GM23338 (cell line): ENCODE measurements around the gene DAPK2. TPM values are rescaled to one million over a fixed set of nuclear protein-coding genes. Genes with fewer than 3 reads are reported as not detected.

Experiments
- ATAC-seq: fragments of 200-7000 bp; cut with Tn5 transposase; 3 replicates; pipeline ENCODE4 v1.9.1; 2020
- DNase-seq: peaks from one replicate; pipeline ENCODE4 v3.0.0-alpha.2; 2015; ENCODE audit warnings: low spot score
- H2AFZ ChIP-seq: fragments of 200-600 bp; sonication (generic); 2 replicates; pipeline ENCODE4 v1.8.0; 2016; ENCODE audit warnings: antibody characterized with exemption, mild to moderate bottlenecking, moderate library complexity
- H3F3A ChIP-seq: fragments of 200-600 bp; sonication (generic); replicated peaks from 2 replicates; pipeline ENCODE4 v1.8.0; 2017; ENCODE audit warnings: antibody characterized with exemption, mixed run types, low read depth
- H3K27ac ChIP-seq: fragments of 200-600 bp; sonication (generic); 2 replicates; pipeline ENCODE4 v1.6.1; 2016; ENCODE audit warnings: low read depth
- H3K27me3 ChIP-seq: fragments of 200-600 bp; sonication (generic); 2 replicates; pipeline ENCODE4 v1.8.0; 2016; ENCODE audit warnings: mild to moderate bottlenecking, mixed run types, moderate library complexity; ENCODE audit not compliant: insufficient read depth
- H3K36me3 ChIP-seq: fragments of 200-600 bp; sonication (generic); 2 replicates; pipeline ENCODE4 v1.8.0; 2016; ENCODE audit warnings: mild to moderate bottlenecking; ENCODE audit not compliant: insufficient read depth
- H3K4me1 ChIP-seq: fragments of 200-600 bp; sonication (generic); 2 replicates; pipeline ENCODE4 v1.8.0; 2016; ENCODE audit warnings: mild to moderate bottlenecking, moderate library complexity; ENCODE audit not compliant: insufficient read depth
- H3K4me2 ChIP-seq: fragments of 200-600 bp; sonication (generic); 2 replicates; pipeline ENCODE4 v1.7.1; 2017; ENCODE audit warnings: mixed run types
- H3K4me3 ChIP-seq: fragments of 200-600 bp; sonication (generic); 2 replicates; pipeline ENCODE4 v1.6.1; 2016; ENCODE audit warnings: mixed run types
- H3K79me2 ChIP-seq: fragments of 200-600 bp; sonication (generic); replicated peaks from 2 replicates; pipeline ENCODE4 v1.8.0; 2017; ENCODE audit warnings: mild to moderate bottlenecking; ENCODE audit not compliant: insufficient read depth
- H3K9me2 ChIP-seq: fragments of 200-600 bp; sonication (generic); 2 replicates; pipeline ENCODE4 v1.8.0; 2017; ENCODE audit not compliant: insufficient read depth
- H4K20me1 ChIP-seq: fragments of 200-600 bp; sonication (generic); replicated peaks from 2 replicates; pipeline ENCODE4 v1.8.0; 2017; ENCODE audit warnings: mild to moderate bottlenecking; ENCODE audit not compliant: insufficient read depth
- H3K27ac Mint-ChIP-seq: 2 replicates; pipeline ENCODE4 v1.8.0; 2020; ENCODE audit warnings: inconsistent platforms, mild to moderate bottlenecking, moderate library complexity, mixed read lengths
- H3K27me3 Mint-ChIP-seq: 3 replicates; pipeline ENCODE4 v1.8.0; 2022; ENCODE audit warnings: low read depth, mild to moderate bottlenecking, moderate library complexity, mixed read lengths, inconsistent platforms; ENCODE audit not compliant: insufficient read depth, poor library complexity
- H3K36me3 Mint-ChIP-seq: 3 replicates; pipeline ENCODE4 v1.8.0; 2021; ENCODE audit warnings: low read depth, mild to moderate bottlenecking, inconsistent platforms, moderate library complexity, mixed read lengths
- H3K4me1 Mint-ChIP-seq: 3 replicates; pipeline ENCODE4 v1.8.0; 2020; ENCODE audit warnings: mild to moderate bottlenecking, inconsistent platforms, mixed read lengths
- H3K4me3 Mint-ChIP-seq: 3 replicates; pipeline ENCODE4 v1.8.0; 2021; ENCODE audit warnings: moderate library complexity, mild to moderate bottlenecking, inconsistent platforms, mixed read lengths
- H3K9me3 Mint-ChIP-seq: 3 replicates; pipeline ENCODE4 v1.8.0; 2020; ENCODE audit warnings: moderate library complexity, mild to moderate bottlenecking, inconsistent platforms, mixed read lengths
- CREB1 ChIP-seq: fragments of 250-450 bp; sonication (Bioruptor Pico); IDR thresholded peaks from 2 replicates; pipeline ENCODE4 v1.5.0; 2020; ENCODE audit warnings: low read depth, mild to moderate bottlenecking, moderate library complexity
- EZH2 ChIP-seq: fragments of 200-600 bp; sonication (generic); IDR thresholded peaks from one replicate; pipeline ENCODE4 v1.8.0; 2017; ENCODE audit warnings: antibody characterized with exemption, mild to moderate bottlenecking, low read depth; ENCODE audit not compliant: unreplicated experiment
- EZH2phosphoT487 ChIP-seq: fragments of 200-600 bp; sonication (generic); IDR thresholded peaks from one replicate; pipeline ENCODE4 v1.8.1; 2018; ENCODE audit warnings: antibody characterized with exemption; ENCODE audit not compliant: unreplicated experiment
- NANOG ChIP-seq: IDR thresholded peaks from 2 replicates; pipeline ENCODE4 v1.6.1; 2016; ENCODE audit warnings: antibody characterized with exemption, borderline replicate concordance
- POLR2AphosphoS5 ChIP-seq: IDR thresholded peaks from 2 replicates; pipeline ENCODE4 v1.6.1; 2016; ENCODE audit warnings: antibody characterized with exemption, low read depth
- STAT1 ChIP-seq: IDR thresholded peaks from one replicate; pipeline ENCODE4 v1.6.1; 2016; ENCODE audit warnings: antibody characterized with exemption; ENCODE audit not compliant: unreplicated experiment
- ZNF114 ChIP-seq: fragments of 250-450 bp; sonication (Bioruptor Pico); IDR thresholded peaks from 2 replicates; pipeline ENCODE4 v1.5.0; 2020; ENCODE audit warnings: mild to moderate bottlenecking, moderate library complexity
- ZNF331 ChIP-seq: fragments of 250-450 bp; sonication (Bioruptor Pico); IDR thresholded peaks from 2 replicates; pipeline ENCODE4 v1.5.0; 2020; ENCODE audit warnings: low read depth, mild to moderate bottlenecking, moderate library complexity
- polyA plus RNA-seq: library from polyadenylated mRNA; unstranded; fragments of >200 nt; fragmentation: Nextera tagmentation; extraction: Ambion mirVana; gene quantifications from 2 replicates; pipeline ENCODE4 v1.2.1, GENCODE V29; 2016
- total RNA-seq: library from RNA; depleted of rRNA; stranded (reverse); fragments of >200 nt; shearing (Covaris generic); gene quantifications from 2 replicates; pipeline ENCODE4 v1.2.3, GENCODE V29; 2014
- TF ChIP-seq, protein P1 (sequence below): fragments of 250-450 bp; sonication (Bioruptor Pico); IDR thresholded peaks from 2 replicates; pipeline ENCODE4 v1.5.0; 2020; ENCODE audit warnings: mild to moderate bottlenecking, moderate library complexity
- TF ChIP-seq, protein P2 (sequence below): IDR thresholded peaks from one replicate; pipeline ENCODE4 v1.6.1; 2018; ENCODE audit warnings: antibody characterized with exemption; ENCODE audit not compliant: unreplicated experiment
- TF ChIP-seq, protein P3 (sequence below): IDR thresholded peaks from 2 replicates; pipeline ENCODE4 v1.6.1; 2016; ENCODE audit warnings: antibody characterized with exemption

The DAPK2 gene
- total and polyA plus RNA-seq, 2 experiments from 2014 or later = 1.6 to 3.1 TPM

DNA sequence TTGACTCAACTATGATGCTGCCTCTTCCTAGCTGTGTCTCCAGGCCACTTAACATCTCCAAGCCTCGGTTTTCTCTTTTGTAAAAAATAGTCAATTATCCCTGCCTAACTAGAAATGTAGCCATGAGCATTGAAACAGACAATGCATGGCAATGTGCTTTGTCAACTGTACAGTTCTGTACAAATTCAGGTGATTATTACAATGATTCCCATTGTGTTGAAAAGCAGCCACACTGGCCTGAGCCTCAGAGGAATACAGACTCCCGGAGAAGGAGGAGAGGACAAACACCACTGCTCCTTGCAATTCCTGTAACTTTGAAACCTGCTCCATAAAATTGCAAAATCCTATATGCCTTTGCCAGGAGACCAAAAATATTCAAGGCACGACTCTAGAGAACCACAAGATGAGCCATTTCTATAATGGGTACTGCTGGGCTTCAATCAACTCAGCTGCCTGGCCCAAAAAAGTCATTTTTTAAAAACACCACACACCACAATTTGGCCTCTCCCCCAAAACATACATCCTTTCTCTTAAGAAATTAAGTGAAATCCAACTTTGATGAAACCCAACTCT lies 28.6 kb downstream of the DAPK2 start:
- no peak overlapping the region for H3K27ac Mint-ChIP-seq

DNA sequence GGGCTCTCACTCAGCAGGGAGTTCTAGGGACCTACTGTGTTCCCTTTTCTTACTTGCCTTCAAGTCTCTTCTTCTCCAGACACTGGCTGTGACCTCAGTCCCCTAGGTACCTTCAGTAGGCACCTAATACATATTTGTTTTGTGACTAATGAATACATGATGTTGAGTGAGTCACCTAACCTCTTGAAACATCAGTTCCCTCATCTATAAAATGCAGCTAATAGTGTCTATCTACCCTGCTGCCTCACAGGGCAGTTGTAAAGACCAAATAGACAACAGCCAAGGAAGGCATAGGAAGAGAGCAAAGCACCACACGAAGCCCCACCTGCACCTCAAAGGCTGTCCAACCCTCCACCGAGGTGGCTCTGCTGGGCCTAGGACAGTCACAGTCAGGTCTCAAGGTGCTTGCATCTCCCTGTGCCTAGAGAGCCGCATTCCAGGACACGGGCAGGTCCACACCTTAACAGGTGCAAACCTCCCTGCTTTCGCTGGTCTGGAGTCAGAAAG lies 29.1 kb downstream of the DAPK2 start:
- Histone ChIP-seq H3K79me2 (no peaks in the 10 kb centered on the region), H3K9me2 (0 out of 2 replicates have a peak, but pooled peaks cover 3% of the 10 kb centered on the region), H3K27me3 (no peaks in the 10 kb centered on the region), H3K27ac (no peak overlapping the region), H3K4me3 (no peak overlapping the region), H2AFZ (no peak overlapping the region), H3F3A (no peaks in the 10 kb centered on the region), H4K20me1 (no peaks in the 10 kb centered on the region), H3K4me2 (no peak overlapping the region), H3K4me1 (no peaks in the 10 kb centered on the region), H3K36me3 (no peaks in the 10 kb centered on the region)
- H3K4me1 Mint-ChIP-seq = 0 out of 3 replicates have a peak, but pooled peaks cover 2% of the 10 kb centered on the region
- H3K9me3 Mint-ChIP-seq = no peaks in the 10 kb centered on the region; the same call in 2 of the 3 replicates
- no peaks in the 10 kb centered on the region for H3K36me3 Mint-ChIP-seq
- peaks cover 2% of the 10 kb centered on the region for H3K27me3 Mint-ChIP-seq
- no peak overlapping the region for H3K4me3 Mint-ChIP-seq
- H3K27ac Mint-ChIP-seq = no peak overlapping the region
- ATAC-seq (no peak), DNase-seq (no peak)
- TF ChIP-seq ZNF114 (CRISPR knock-in tag) (no peak), CREB1 (CRISPR knock-in tag) (no peak)
- TF ChIP-seq, protein P1, sequence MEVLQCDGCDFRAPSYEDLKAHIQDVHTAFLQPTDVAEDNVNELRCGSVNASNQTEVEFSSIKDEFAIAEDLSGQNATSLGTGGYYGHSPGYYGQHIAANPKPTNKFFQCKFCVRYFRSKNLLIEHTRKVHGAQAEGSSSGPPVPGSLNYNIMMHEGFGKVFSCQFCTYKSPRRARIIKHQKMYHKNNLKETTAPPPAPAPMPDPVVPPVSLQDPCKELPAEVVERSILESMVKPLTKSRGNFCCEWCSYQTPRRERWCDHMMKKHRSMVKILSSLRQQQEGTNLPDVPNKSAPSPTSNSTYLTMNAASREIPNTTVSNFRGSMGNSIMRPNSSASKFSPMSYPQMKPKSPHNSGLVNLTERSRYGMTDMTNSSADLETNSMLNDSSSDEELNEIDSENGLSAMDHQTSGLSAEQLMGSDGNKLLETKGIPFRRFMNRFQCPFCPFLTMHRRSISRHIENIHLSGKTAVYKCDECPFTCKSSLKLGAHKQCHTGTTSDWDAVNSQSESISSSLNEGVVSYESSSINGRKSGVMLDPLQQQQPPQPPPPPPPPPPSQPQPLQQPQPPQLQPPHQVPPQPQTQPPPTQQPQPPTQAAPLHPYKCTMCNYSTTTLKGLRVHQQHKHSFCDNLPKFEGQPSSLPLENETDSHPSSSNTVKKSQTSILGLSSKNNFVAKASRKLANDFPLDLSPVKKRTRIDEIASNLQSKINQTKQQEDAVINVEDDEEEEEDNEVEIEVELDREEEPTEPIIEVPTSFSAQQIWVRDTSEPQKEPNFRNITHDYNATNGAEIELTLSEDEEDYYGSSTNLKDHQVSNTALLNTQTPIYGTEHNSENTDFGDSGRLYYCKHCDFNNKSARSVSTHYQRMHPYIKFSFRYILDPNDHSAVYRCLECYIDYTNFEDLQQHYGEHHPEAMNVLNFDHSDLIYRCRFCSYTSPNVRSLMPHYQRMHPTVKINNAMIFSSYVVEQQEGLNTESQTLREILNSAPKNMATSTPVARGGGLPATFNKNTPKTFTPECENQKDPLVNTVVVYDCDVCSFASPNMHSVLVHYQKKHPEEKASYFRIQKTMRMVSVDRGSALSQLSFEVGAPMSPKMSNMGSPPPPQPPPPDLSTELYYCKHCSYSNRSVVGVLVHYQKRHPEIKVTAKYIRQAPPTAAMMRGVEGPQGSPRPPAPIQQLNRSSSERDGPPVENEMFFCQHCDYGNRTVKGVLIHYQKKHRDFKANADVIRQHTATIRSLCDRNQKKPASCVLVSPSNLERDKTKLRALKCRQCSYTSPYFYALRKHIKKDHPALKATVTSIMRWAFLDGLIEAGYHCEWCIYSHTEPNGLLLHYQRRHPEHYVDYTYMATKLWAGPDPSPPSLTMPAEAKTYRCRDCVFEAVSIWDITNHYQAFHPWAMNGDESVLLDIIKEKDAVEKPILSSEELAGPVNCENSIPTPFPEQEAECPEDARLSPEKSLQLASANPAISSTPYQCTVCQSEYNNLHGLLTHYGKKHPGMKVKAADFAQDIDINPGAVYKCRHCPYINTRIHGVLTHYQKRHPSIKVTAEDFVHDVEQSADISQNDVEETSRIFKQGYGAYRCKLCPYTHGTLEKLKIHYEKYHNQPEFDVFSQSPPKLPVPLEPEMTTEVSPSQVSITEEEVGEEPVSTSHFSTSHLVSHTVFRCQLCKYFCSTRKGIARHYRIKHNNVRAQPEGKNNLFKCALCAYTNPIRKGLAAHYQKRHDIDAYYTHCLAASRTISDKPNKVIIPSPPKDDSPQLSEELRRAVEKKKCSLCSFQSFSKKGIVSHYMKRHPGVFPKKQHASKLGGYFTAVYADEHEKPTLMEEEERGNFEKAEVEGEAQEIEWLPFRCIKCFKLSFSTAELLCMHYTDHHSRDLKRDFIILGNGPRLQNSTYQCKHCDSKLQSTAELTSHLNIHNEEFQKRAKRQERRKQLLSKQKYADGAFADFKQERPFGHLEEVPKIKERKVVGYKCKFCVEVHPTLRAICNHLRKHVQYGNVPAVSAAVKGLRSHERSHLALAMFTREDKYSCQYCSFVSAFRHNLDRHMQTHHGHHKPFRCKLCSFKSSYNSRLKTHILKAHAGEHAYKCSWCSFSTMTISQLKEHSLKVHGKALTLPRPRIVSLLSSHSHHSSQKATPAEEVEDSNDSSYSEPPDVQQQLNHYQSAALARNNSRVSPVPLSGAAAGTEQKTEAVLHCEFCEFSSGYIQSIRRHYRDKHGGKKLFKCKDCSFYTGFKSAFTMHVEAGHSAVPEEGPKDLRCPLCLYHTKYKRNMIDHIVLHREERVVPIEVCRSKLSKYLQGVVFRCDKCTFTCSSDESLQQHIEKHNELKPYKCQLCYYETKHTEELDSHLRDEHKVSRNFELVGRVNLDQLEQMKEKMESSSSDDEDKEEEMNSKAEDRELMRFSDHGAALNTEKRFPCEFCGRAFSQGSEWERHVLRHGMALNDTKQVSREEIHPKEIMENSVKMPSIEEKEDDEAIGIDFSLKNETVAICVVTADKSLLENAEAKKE (CRISPR knock-in tag) = no peak

More for the DNA sequence above, 28.6 kb downstream of the DAPK2 start:
- no peaks in the 10 kb centered on the region for H3K36me3 Mint-ChIP-seq
- Histone ChIP-seq H3K79me2 (no peaks in the 10 kb centered on the region), H3F3A (no peaks in the 10 kb centered on the region), H3K4me2 (no peak overlapping the region), H3K27ac (no peak overlapping the region), H3K9me2 (0 out of 2 replicates have a peak, but pooled peaks cover 3% of the 10 kb centered on the region), H3K27me3 (no peaks in the 10 kb centered on the region), H4K20me1 (no peaks in the 10 kb centered on the region), H3K4me3 (no peak overlapping the region), H3K4me1 (no peaks in the 10 kb centered on the region), H2AFZ (no peak overlapping the region), H3K36me3 (no peaks in the 10 kb centered on the region)
- TF ChIP-seq EZH2phosphoT487 (no peak), ZNF331 (no peak), CREB1 (CRISPR knock-in tag) (no peak), POLR2AphosphoS5 (no peak), NANOG (no peak), STAT1 (no peak), ZNF114 (CRISPR knock-in tag) (no peak), EZH2 (no peak)
- TF ChIP-seq, protein P2, sequence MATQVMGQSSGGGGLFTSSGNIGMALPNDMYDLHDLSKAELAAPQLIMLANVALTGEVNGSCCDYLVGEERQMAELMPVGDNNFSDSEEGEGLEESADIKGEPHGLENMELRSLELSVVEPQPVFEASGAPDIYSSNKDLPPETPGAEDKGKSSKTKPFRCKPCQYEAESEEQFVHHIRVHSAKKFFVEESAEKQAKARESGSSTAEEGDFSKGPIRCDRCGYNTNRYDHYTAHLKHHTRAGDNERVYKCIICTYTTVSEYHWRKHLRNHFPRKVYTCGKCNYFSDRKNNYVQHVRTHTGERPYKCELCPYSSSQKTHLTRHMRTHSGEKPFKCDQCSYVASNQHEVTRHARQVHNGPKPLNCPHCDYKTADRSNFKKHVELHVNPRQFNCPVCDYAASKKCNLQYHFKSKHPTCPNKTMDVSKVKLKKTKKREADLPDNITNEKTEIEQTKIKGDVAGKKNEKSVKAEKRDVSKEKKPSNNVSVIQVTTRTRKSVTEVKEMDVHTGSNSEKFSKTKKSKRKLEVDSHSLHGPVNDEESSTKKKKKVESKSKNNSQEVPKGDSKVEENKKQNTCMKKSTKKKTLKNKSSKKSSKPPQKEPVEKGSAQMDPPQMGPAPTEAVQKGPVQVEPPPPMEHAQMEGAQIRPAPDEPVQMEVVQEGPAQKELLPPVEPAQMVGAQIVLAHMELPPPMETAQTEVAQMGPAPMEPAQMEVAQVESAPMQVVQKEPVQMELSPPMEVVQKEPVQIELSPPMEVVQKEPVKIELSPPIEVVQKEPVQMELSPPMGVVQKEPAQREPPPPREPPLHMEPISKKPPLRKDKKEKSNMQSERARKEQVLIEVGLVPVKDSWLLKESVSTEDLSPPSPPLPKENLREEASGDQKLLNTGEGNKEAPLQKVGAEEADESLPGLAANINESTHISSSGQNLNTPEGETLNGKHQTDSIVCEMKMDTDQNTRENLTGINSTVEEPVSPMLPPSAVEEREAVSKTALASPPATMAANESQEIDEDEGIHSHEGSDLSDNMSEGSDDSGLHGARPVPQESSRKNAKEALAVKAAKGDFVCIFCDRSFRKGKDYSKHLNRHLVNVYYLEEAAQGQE = no peak
- TF ChIP-seq, protein P3, sequence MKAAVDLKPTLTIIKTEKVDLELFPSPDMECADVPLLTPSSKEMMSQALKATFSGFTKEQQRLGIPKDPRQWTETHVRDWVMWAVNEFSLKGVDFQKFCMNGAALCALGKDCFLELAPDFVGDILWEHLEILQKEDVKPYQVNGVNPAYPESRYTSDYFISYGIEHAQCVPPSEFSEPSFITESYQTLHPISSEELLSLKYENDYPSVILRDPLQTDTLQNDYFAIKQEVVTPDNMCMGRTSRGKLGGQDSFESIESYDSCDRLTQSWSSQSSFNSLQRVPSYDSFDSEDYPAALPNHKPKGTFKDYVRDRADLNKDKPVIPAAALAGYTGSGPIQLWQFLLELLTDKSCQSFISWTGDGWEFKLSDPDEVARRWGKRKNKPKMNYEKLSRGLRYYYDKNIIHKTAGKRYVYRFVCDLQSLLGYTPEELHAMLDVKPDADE = no peak
- H3K4me1 Mint-ChIP-seq = 0 out of 3 replicates have a peak, but pooled peaks cover 2% of the 10 kb centered on the region
- H3K27me3 Mint-ChIP-seq = peaks cover 2% of the 10 kb centered on the region
- no peaks in the 10 kb centered on the region; the same call in 2 of the 3 replicates for H3K9me3 Mint-ChIP-seq
- H3K4me3 Mint-ChIP-seq = no peak overlapping the region
- no peak for DNase-seq
- ATAC-seq = no peak
